Suprapubic skin (tissue), 4 donors: ENCODE measurements around the gene SENP7. TPM values are rescaled to one million over a fixed set of nuclear protein-coding genes. Genes with fewer than 3 reads are reported as not detected.

Experiments
- DNase-seq, 2 donors: peaks; one replicate each; pipeline ENCODE4 v3.0.0-alpha.2; 2019; ENCODE audit warnings: low spot score in 2 of 2
- H3K27ac ChIP-seq: fragments of 200-600 bp; sonication (generic); one replicate; pipeline ENCODE4 v1.5.1; 2019
- H3K27me3 ChIP-seq: fragments of 200-600 bp; sonication (generic); one replicate; pipeline ENCODE4 v1.5.1; 2019
- H3K36me3 ChIP-seq: fragments of 200-600 bp; sonication (generic); one replicate; pipeline ENCODE4 v1.5.1; 2019
- H3K4me1 ChIP-seq: fragments of 200-600 bp; sonication (generic); one replicate; pipeline ENCODE4 v1.5.1; 2019
- H3K4me3 ChIP-seq: fragments of 200-600 bp; sonication (generic); one replicate; pipeline ENCODE4 v1.5.1; 2019; ENCODE audit warnings: mild to moderate bottlenecking
- H3K9me3 ChIP-seq: fragments of 200-600 bp; sonication (generic); one replicate; pipeline ENCODE4 v1.5.1; 2019
- CTCF ChIP-seq, 2 donors: fragments of 200-600 bp in 1 of 2; fragments of 450-650 bp in 1 of 2; sonication (generic) in 1 of 2; IDR thresholded peaks; one replicate each; pipeline ENCODE4 v1.5.1; 2016 to 2019; ENCODE audit warnings: antibody characterized with exemption in 2 of 2, mild to moderate bottlenecking in 1 of 2, moderate library complexity in 1 of 2
- EP300 ChIP-seq: sonication (generic); formaldehyde crosslinking; IDR thresholded peaks from one replicate; pipeline ENCODE4 v1.6.1; 2017; ENCODE audit warnings: antibody characterized with exemption
- POLR2A ChIP-seq, 2 donors: fragments of 450-650 bp; IDR thresholded peaks; one replicate each; pipeline ENCODE4 v1.6.1; 2017; ENCODE audit warnings: antibody characterized with exemption in 2 of 2, mild to moderate bottlenecking in 2 of 2, moderate library complexity in 2 of 2
- POLR2AphosphoS5 ChIP-seq, 3 donors: sonication (generic); formaldehyde crosslinking; IDR thresholded peaks; one replicate each; pipeline ENCODE4 v1.6.1; 2017; ENCODE audit warnings: antibody characterized with exemption in 3 of 3
- WGBS: methylation state at CpG from one replicate; pipeline ENCODE4 v1.1.5; 2018; 5-methylcytosine and 5-hydroxymethylcytosine counted together
- total RNA-seq, 4 donors: library from RNA; depleted of rRNA; stranded (reverse); fragments of >200 nt; gene quantifications; one replicate each; pipeline ENCODE4 v1.1.0, GENCODE V29; 2016

Gene SENP7
- total RNA-seq, 4 donors from 2014 or later, result 13.3 to 39.4 (median 15.8) TPM

GRCh38 chr3:101388706-101389105 is 124.3 kb downstream of the SENP7 start:
- no peaks in the 10 kb centered on the region for H3K27me3 ChIP-seq
- no peak for TF ChIP-seq CTCF (IDR thresholded peaks at IDR 0.05)
- TF ChIP-seq POLR2AphosphoS5 (IDR thresholded peaks at IDR 0.05), result no peak
- no peak for TF ChIP-seq POLR2A (IDR thresholded peaks at IDR 0.05)
- TF ChIP-seq EP300, result no peak
- H3K4me1 ChIP-seq, result no peaks in the 10 kb centered on the region
- H3K27ac ChIP-seq, result no peak overlapping the region
- H3K36me3 ChIP-seq, result peaks cover 4% of the 10 kb centered on the region
- no peak overlapping the region for H3K4me3 ChIP-seq
- no peak for DNase-seq
- H3K9me3 ChIP-seq, result peaks cover 11% of the 10 kb centered on the region

GRCh38 chr3:101387351-101387750 is 125.7 kb downstream of the SENP7 start:
- Histone ChIP-seq H3K9me3 (peaks cover 11% of the 10 kb centered on the region), H3K4me1 (peaks cover 2% of the 10 kb centered on the region), H3K4me3 (no peak overlapping the region), H3K27ac (no peak overlapping the region), H3K36me3 (peaks cover 4% of the 10 kb centered on the region), H3K27me3 (no peaks in the 10 kb centered on the region)
- TF ChIP-seq POLR2A (IDR thresholded peaks at IDR 0.05), result no peak
- no peak for TF ChIP-seq EP300
- no peak for TF ChIP-seq POLR2AphosphoS5 (IDR thresholded peaks at IDR 0.05)
- TF ChIP-seq CTCF (IDR thresholded peaks at IDR 0.05), result no peak
- 90% methylated on average over 3 of the region's 5 CpGs for WGBS
- no peak for DNase-seq

- H3K27me3 ChIP-seq, result no peaks in the 10 kb centered on the region
- no peak for DNase-seq
- no peak overlapping the region for H3K27ac ChIP-seq
- H3K36me3 ChIP-seq, result peaks cover 4% of the 10 kb centered on the region
- peaks cover 2% of the 10 kb centered on the region for H3K4me1 ChIP-seq
- no peak overlapping the region for H3K4me3 ChIP-seq
- TF ChIP-seq EP300, result no peak
- TF ChIP-seq POLR2AphosphoS5 (IDR thresholded peaks at IDR 0.05), result no peak
- TF ChIP-seq CTCF (IDR thresholded peaks at IDR 0.05), result no peak
- TF ChIP-seq POLR2A (IDR thresholded peaks at IDR 0.05), result no peak
- WGBS, result 85% methylated on average over 10 of the region's 10 CpGs
- peaks cover 7% of the 10 kb centered on the region for H3K9me3 ChIP-seq
Measured at GRCh38 chr3:101384426-101384825, 128.6 kb downstream of the SENP7 start.

- Histone ChIP-seq H3K9me3 (no peaks in the 10 kb centered on the region), H3K27me3 (no peaks in the 10 kb centered on the region), H3K36me3 (peaks cover 4% of the 10 kb centered on the region), H3K27ac (no peak overlapping the region), H3K4me3 (no peak overlapping the region), H3K4me1 (peaks cover 2% of the 10 kb centered on the region)
- no peak for TF ChIP-seq POLR2AphosphoS5 (IDR thresholded peaks at IDR 0.05)
- no peak for TF ChIP-seq EP300
- no peak for TF ChIP-seq POLR2A (IDR thresholded peaks at IDR 0.05)
- TF ChIP-seq CTCF (IDR thresholded peaks at IDR 0.05), result no peak
- no peak for DNase-seq
- 94% methylated on average over 3 of the region's 4 CpGs for WGBS
Measured at GRCh38 chr3:101383656-101384055, 129.4 kb downstream of the SENP7 start.

GRCh38 chr3:101383156-101383575 is 129.8 kb downstream of the SENP7 start:
- DNase-seq, result no peak
- TF ChIP-seq CTCF (IDR thresholded peaks at IDR 0.05), result no peak
- TF ChIP-seq POLR2A (IDR thresholded peaks at IDR 0.05), result no peak
- no peak for TF ChIP-seq POLR2AphosphoS5 (IDR thresholded peaks at IDR 0.05)
- TF ChIP-seq EP300, result no peak
- Histone ChIP-seq H3K36me3 (peaks cover 4% of the 10 kb centered on the region), H3K27me3 (no peaks in the 10 kb centered on the region), H3K9me3 (no peaks in the 10 kb centered on the region), H3K4me3 (no peak overlapping the region), H3K4me1 (peaks cover 2% of the 10 kb centered on the region), H3K27ac (no peak overlapping the region)
- WGBS, result 64% methylated on average over 5 of the region's 5 CpGs
